MM.1S (cell line): ENCODE measurements around the gene DNAAF5.

Experiments used
- CTCF ChIP-seq: fragments of 300-600 bp; sonication (generic); IDR thresholded peaks from 2 replicates; pipeline ENCODE4 v1.5.1; 2016; ENCODE audit warnings: antibody characterized with exemption, low read length, mixed read lengths
- EZH2 ChIP-seq: fragments of 300-600 bp; sonication (generic); optimal IDR thresholded peaks from 2 replicates; pipeline ENCODE3; 2017; ENCODE audit warnings: low read depth, mild to moderate bottlenecking, antibody characterized with exemption, low read length, mixed read lengths
- EZH2phosphoT487 ChIP-seq: fragments of 300-600 bp; sonication (generic); IDR thresholded peaks from 2 replicates; pipeline ENCODE4 v1.6.1; 2018; ENCODE audit warnings: antibody characterized with exemption, low read length

- no peak for TF ChIP-seq CTCF
- no peak for TF ChIP-seq EZH2
- TF ChIP-seq EZH2phosphoT487 = no peak
These were observed 43.7 kb upstream of the DNAAF5 start for GRCh38 chr7:682810-683209.
